GM12892 (cell line): ENCODE results near the gene LRMDA.

Experiments used
- POLR2A ChIP-seq: IDR thresholded peaks from 2 replicates; pipeline ENCODE4 v1.6.1; 2011; ENCODE audit warnings: low read depth, low read length, control low read depth
- POLR2AphosphoS5 ChIP-seq: IDR thresholded peaks from 2 replicates; pipeline ENCODE4 v1.6.1; 2011; ENCODE audit warnings: low read depth, low read length, control low read depth

GRCh38 chr10:75744261-75744660 lies 312.8 kb downstream of the LRMDA start:
- no peak for TF ChIP-seq POLR2A
- TF ChIP-seq POLR2AphosphoS5: no peak
